ENCODE measurements around the gene ALX3.
A peak's percentile ranks its signal among the peaks of the same experiment; 100 is the strongest.
"Not testable (repeated sequence)": the region's sequence is repeated elsewhere in the genome, so short reads cannot be mapped to it uniquely, and the experiment has no call there.

Gene ALX3

GRCh38 chr1:110038271-110038670, 32.2 kb downstream of the ALX3 start:
- no peak for DNase-seq

- DNase-seq: no peak
Observed at GRCh38 chr1:110035236-110035752, 35.2 kb downstream of the ALX3 start.

GRCh38 chr1:110034451-110035235, 35.8 kb downstream of the ALX3 start, which contains the start of gene STRIP1:
STRIP1 (plus strand) TSS chr1:110034624; CDS start chr1:110034638, 14 bp downstream.
- peak; percentile 94 for DNase-seq

GRCh38 chr1:110034040-110034450, 36.4 kb downstream of the ALX3 start:
- no peak for DNase-seq

- DNase-seq: no peak
Observed at GRCh38 chr1:110033421-110033820, 37.1 kb downstream of the ALX3 start.

- DNase-seq: no peak
Observed at GRCh38 chr1:110032327-110032726, 38.1 kb downstream of the ALX3 start.

GRCh38 chr1:110030687-110031086, 39.8 kb downstream of the ALX3 start:
- not testable (repeated sequence) for DNase-seq

GRCh38 chr1:110024613-110025012, 45.9 kb downstream of the ALX3 start:
- DNase-seq: no peak

- no peak for DNase-seq
Observed at GRCh38 chr1:110021285-110021684, 49.2 kb downstream of the ALX3 start.

GRCh38 chr1:110019770-110020169, 50.7 kb downstream of the ALX3 start:
- no peak for DNase-seq

- no peak for DNase-seq
Observed at GRCh38 chr1:110018396-110018795, 52.1 kb downstream of the ALX3 start.

GRCh38 chr1:110017792-110018191, 52.7 kb downstream of the ALX3 start:
- no peak for DNase-seq

- no peak for DNase-seq
Observed at GRCh38 chr1:110012100-110012780, 58.2 kb downstream of the ALX3 start.

GRCh38 chr1:110011527-110012041, 58.9 kb downstream of the ALX3 start:
- DNase-seq: no peak

Measured in COR-L47 (cell line).